ENCODE results near the gene UPF2. TPM values are rescaled to one million over a fixed set of nuclear protein-coding genes. Genes with fewer than 3 reads are reported as not detected.

The UPF2 gene
- total RNA-seq, 4 donors from 2014 or later: 16.5 to 28.6 (median 23.1) TPM

- Histone ChIP-seq H3K27ac (no peak overlapping the region), H3K27me3 (no peaks in the 10 kb centered on the region), H3K9me3 (no peaks in the 10 kb centered on the region), H3K4me1 (peaks cover 0 to 11% (median 5%) of the 10 kb centered on the region in 4 donors), H3K36me3 (peaks cover 0 to 24% (median 5%) of the 10 kb centered on the region in 4 donors), H3K4me3 (no peak overlapping the region)
- in situ Hi-C loops (cut with MboI; ENCODE audit: low pct_ligation_motif_present in 1 of 4, low pct_unique_long_range_greater_than_20kb in 1 of 4, low sequenced_read_pairs in 3 of 4) (no loop called here), intact Hi-C loops (cut with DNase I; ENCODE audit: low total_unique reads) (no loop called here)
- TF ChIP-seq POLR2A (IDR thresholded peaks at IDR 0.05) (no peak), EP300 (IDR thresholded peaks at IDR 0.05; ENCODE audit: low read depth) (no peak), CTCF (IDR thresholded peaks at IDR 0.05) (no peak), POLR2AphosphoS5 (IDR thresholded peaks at IDR 0.05) (no peak)
- 92% methylated on average over 5 of the region's 5 CpGs; no CpG with 5 or more reads in 1 of the 2 donors for WGBS, 2 donors (ENCODE audit: low coverage in 1 of 2)
- no peak for DNase-seq
Measured at GRCh38 chr10:12025591-12025990, 17.0 kb downstream of the UPF2 start.

DNA sequence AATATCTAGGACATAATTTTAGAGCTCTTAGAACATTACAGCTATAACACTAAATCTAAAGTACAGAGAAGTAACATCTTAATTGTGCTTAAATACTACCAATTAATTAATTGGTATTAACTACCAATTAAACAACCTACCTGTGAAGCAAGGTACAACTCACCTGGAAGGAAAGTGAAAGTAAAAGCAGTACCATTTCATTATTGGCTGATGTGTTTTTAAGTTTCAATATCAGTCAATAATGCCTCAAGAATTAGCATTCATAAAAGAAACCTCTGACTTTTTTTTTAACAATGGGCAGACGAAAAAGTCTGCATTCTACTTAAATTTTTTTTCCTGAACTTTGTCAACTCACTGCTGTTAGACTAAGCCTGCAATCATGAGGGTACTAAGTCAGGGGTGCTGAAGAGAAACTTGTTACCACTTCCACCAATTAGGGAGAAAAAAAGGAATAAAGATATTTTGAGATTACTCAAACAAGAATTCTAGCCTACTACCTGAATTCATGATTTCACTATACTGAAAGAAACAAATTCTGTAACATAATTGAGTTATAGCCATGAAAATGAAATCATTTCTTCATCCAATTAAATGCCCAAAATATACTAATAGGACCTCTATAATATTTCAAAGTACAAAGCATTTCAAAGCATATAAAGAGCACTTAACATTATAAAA, 19.9 kb downstream of the UPF2 start:
- no peaks in the 10 kb centered on the region for H3K27me3 ChIP-seq
- peaks cover 0 to 21% (median 12%) of the 10 kb centered on the region in 4 donors for H3K4me1 ChIP-seq
- no peak for DNase-seq
- H3K4me3 ChIP-seq: no peak overlapping the region
- intact Hi-C loops (cut with DNase I; ENCODE audit: low total_unique reads) (no loop called here), in situ Hi-C loops (cut with MboI; ENCODE audit: low pct_ligation_motif_present in 1 of 4, low pct_unique_long_range_greater_than_20kb in 1 of 4, low sequenced_read_pairs in 3 of 4) (no loop called here)
- TF ChIP-seq CTCF (IDR thresholded peaks at IDR 0.05) (no peak), POLR2AphosphoS5 (IDR thresholded peaks at IDR 0.05) (no peak), EP300 (IDR thresholded peaks at IDR 0.05; ENCODE audit: low read depth) (no peak), POLR2A (IDR thresholded peaks at IDR 0.05) (no peak)
- 52 to 58% methylated on average over 1 of the region's 1 CpG for WGBS, 2 donors (ENCODE audit: low coverage in 1 of 2)
- H3K36me3 ChIP-seq: peaks cover 0 to under 1% (median 0%) of the 10 kb centered on the region in 4 donors
- no peaks in the 10 kb centered on the region for H3K9me3 ChIP-seq
- peak overlapping the region in 1 of 4 donors; percentile 7 for H3K27ac ChIP-seq

- in situ Hi-C loops (cut with MboI; ENCODE audit: low pct_ligation_motif_present in 1 of 4, low pct_unique_long_range_greater_than_20kb in 1 of 4, low sequenced_read_pairs in 3 of 4): no loop called here
- Histone ChIP-seq H3K36me3 (no peaks in the 10 kb centered on the region), H3K4me3 (no peak overlapping the region), H3K27ac (no peak overlapping the region), H3K4me1 (peaks cover 0 to 21% (median 12%) of the 10 kb centered on the region in 4 donors), H3K27me3 (no peaks in the 10 kb centered on the region), H3K9me3 (no peaks in the 10 kb centered on the region)
- intact Hi-C loops (cut with DNase I; ENCODE audit: low total_unique reads): no loop called here
- no peak for DNase-seq
- WGBS, 2 donors (ENCODE audit: low coverage in 1 of 2): 81 to 83% methylated on average over 2 of the region's 2 CpGs
- TF ChIP-seq POLR2AphosphoS5 (IDR thresholded peaks at IDR 0.05): no peak
- no peak for TF ChIP-seq POLR2A (IDR thresholded peaks at IDR 0.05)
Measured at GRCh38 chr10:12020574-12020973, 22.0 kb downstream of the UPF2 start.

DNA sequence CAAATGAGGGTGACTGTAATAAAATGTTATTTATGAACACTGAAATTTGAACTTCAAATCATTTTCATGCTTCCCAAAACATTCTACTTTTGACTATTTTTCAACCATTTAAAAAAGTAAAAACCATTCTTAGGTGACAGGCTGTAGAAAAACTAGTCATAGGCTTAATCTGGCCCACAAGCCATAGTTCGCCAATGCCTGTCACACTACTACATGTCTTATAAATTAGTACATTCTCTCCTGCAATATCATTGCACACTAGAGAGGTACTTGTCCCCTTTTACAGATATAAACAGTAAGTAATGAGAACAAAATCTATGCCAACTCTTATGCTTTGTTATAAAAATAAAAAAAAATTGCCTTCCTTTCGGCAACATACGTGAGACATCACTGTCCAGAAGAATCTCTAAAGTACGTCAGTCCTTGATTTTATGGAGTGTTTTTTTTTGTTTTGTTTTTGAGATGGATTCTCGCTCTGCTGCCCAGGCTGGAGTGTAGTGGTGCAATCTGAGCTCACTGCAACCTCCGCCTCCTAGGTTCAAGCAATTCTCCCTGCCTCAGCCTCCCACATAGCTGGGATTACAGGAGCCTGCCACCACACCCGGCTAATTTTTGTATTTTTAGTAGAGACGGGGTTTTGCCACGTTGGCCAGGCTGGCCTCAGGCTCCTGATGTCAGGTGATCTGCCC, 23.2 kb downstream of the UPF2 start:
- intact Hi-C loops (cut with DNase I; ENCODE audit: low total_unique reads): no loop called here
- no peak for DNase-seq
- 80 to 82% methylated on average over 8 to 9 of the region's 9 CpGs for WGBS, 2 donors (ENCODE audit: low coverage in 1 of 2)

More for the DNA sequence above, 23.2 kb downstream of the UPF2 start:
- H3K4me1 ChIP-seq: peaks cover 0 to 21% (median 12%) of the 10 kb centered on the region in 4 donors
- in situ Hi-C loops (cut with MboI; ENCODE audit: low pct_ligation_motif_present in 1 of 4, low pct_unique_long_range_greater_than_20kb in 1 of 4, low sequenced_read_pairs in 3 of 4): no loop called here
- no peaks in the 10 kb centered on the region for H3K9me3 ChIP-seq
- H3K36me3 ChIP-seq: no peaks in the 10 kb centered on the region
- TF ChIP-seq CTCF (IDR thresholded peaks at IDR 0.05): no peak
- no peak for TF ChIP-seq POLR2A (IDR thresholded peaks at IDR 0.05)
- no peak for TF ChIP-seq POLR2AphosphoS5 (IDR thresholded peaks at IDR 0.05)
- TF ChIP-seq EP300 (IDR thresholded peaks at IDR 0.05; ENCODE audit: low read depth): no peak
- H3K4me3 ChIP-seq: no peak overlapping the region
- no peaks in the 10 kb centered on the region for H3K27me3 ChIP-seq
- H3K27ac ChIP-seq: peak overlapping the region in 3 of 4 donors; percentile 21 to 67 (median 33)

Data from transverse colon (tissue), 4 donors.